ENCODE results near the gene PAPOLB. TPM values are rescaled to one million over a fixed set of nuclear protein-coding genes. Genes with fewer than 3 reads are reported as not detected.

PAPOLB gene
- polyA plus RNA-seq, 1 donor from 2014 or later, result 0.05 TPM

DNA sequence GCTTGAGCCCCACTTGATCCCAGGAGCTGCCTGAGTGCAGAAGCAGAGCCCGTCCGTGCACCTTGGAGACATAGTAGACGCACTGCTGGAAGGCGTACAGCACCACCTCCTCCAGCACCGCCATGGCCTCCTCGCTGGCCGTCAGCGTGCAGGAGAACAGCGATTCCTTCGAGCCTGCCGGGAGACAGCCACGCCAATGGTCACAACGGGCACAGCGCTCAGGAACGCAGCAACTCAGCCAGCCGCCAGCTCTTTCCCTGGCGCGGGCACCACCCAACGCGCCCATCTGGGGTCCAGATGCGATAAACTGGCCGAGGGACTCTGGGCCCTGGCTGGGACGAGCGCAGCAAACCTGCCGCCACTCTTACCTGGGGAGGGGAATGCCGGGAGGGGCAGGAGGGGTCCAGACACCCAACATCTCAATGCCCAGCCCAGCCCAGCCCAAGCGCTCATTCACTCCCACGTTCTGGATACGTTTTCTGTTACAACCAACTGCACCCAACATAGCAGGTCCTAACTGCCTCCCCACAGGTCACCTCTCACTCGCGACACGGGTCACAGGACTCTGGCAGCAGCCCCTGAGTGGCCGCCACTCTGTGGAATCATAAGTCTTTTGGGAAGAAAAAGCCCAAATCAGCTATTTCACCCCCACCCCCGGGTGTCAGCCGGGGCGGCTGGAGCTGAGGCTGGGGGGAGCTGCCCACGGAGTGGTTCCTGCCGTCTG is 44.5 kb downstream of the PAPOLB start:
- Histone ChIP-seq H3K9me2 (ENCODE audit: insufficient read depth, low read length) (no peaks in the 10 kb centered on the region), H3K4me3 (ENCODE audit: low read length) (no peak overlapping the region), H3F3A (ENCODE audit: insufficient read depth, low read length, poor library complexity, severe bottlenecking) (no peaks in the 10 kb centered on the region), H4K20me1 (ENCODE audit: insufficient read depth) (no peaks in the 10 kb centered on the region), H2AFZ (ENCODE audit: low read depth, low read length) (no peak overlapping the region), H3K79me2 (replicated peaks; ENCODE audit: insufficient read depth, low read length) (no peaks in the 10 kb centered on the region), H3K9ac (ENCODE audit: low read length) (no peak overlapping the region), H3K27me3 (ENCODE audit: insufficient read depth, low read depth, low read length) (no peaks in the 10 kb centered on the region), H3K4me2 (ENCODE audit: low read length) (no peak overlapping the region), H3K27ac (ENCODE audit: low read length) (no peak overlapping the region), H3K36me3 (ENCODE audit: insufficient read depth, low read length) (no peaks in the 10 kb centered on the region), H3K9me3 (ENCODE audit: low read length) (no peaks in the 10 kb centered on the region)
- no peak for TF ChIP-seq EZH2 (IDR thresholded peaks at IDR 0.05; ENCODE audit: borderline replicate concordance, insufficient read depth, low read length, poor library complexity, severe bottlenecking)
- no peak for TF ChIP-seq SMC3 (conservative IDR thresholded peaks at IDR 0.05; ENCODE audit: poor library complexity)
- TF ChIP-seq TAF1 (IDR thresholded peaks at IDR 0.05; ENCODE audit: low read depth), result no peak
- TF ChIP-seq RAD21 (conservative IDR thresholded peaks at IDR 0.05), result no peak
- TF ChIP-seq POLR2AphosphoS5 (IDR thresholded peaks at IDR 0.05), result no peak
- TF ChIP-seq, protein P1, sequence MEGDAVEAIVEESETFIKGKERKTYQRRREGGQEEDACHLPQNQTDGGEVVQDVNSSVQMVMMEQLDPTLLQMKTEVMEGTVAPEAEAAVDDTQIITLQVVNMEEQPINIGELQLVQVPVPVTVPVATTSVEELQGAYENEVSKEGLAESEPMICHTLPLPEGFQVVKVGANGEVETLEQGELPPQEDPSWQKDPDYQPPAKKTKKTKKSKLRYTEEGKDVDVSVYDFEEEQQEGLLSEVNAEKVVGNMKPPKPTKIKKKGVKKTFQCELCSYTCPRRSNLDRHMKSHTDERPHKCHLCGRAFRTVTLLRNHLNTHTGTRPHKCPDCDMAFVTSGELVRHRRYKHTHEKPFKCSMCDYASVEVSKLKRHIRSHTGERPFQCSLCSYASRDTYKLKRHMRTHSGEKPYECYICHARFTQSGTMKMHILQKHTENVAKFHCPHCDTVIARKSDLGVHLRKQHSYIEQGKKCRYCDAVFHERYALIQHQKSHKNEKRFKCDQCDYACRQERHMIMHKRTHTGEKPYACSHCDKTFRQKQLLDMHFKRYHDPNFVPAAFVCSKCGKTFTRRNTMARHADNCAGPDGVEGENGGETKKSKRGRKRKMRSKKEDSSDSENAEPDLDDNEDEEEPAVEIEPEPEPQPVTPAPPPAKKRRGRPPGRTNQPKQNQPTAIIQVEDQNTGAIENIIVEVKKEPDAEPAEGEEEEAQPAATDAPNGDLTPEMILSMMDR (IDR thresholded peaks at IDR 0.05; ENCODE audit: poor library complexity, severe bottlenecking), result no peak
- TF ChIP-seq EP300 (conservative IDR thresholded peaks at IDR 0.05; ENCODE audit: poor library complexity, severe bottlenecking), result no peak
- no peak for TF ChIP-seq MXI1 (conservative IDR thresholded peaks at IDR 0.05; ENCODE audit: poor library complexity, severe bottlenecking)
- TF ChIP-seq, protein P2, sequence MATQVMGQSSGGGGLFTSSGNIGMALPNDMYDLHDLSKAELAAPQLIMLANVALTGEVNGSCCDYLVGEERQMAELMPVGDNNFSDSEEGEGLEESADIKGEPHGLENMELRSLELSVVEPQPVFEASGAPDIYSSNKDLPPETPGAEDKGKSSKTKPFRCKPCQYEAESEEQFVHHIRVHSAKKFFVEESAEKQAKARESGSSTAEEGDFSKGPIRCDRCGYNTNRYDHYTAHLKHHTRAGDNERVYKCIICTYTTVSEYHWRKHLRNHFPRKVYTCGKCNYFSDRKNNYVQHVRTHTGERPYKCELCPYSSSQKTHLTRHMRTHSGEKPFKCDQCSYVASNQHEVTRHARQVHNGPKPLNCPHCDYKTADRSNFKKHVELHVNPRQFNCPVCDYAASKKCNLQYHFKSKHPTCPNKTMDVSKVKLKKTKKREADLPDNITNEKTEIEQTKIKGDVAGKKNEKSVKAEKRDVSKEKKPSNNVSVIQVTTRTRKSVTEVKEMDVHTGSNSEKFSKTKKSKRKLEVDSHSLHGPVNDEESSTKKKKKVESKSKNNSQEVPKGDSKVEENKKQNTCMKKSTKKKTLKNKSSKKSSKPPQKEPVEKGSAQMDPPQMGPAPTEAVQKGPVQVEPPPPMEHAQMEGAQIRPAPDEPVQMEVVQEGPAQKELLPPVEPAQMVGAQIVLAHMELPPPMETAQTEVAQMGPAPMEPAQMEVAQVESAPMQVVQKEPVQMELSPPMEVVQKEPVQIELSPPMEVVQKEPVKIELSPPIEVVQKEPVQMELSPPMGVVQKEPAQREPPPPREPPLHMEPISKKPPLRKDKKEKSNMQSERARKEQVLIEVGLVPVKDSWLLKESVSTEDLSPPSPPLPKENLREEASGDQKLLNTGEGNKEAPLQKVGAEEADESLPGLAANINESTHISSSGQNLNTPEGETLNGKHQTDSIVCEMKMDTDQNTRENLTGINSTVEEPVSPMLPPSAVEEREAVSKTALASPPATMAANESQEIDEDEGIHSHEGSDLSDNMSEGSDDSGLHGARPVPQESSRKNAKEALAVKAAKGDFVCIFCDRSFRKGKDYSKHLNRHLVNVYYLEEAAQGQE (IDR thresholded peaks at IDR 0.05; ENCODE audit: borderline replicate concordance), result no peak

DNA sequence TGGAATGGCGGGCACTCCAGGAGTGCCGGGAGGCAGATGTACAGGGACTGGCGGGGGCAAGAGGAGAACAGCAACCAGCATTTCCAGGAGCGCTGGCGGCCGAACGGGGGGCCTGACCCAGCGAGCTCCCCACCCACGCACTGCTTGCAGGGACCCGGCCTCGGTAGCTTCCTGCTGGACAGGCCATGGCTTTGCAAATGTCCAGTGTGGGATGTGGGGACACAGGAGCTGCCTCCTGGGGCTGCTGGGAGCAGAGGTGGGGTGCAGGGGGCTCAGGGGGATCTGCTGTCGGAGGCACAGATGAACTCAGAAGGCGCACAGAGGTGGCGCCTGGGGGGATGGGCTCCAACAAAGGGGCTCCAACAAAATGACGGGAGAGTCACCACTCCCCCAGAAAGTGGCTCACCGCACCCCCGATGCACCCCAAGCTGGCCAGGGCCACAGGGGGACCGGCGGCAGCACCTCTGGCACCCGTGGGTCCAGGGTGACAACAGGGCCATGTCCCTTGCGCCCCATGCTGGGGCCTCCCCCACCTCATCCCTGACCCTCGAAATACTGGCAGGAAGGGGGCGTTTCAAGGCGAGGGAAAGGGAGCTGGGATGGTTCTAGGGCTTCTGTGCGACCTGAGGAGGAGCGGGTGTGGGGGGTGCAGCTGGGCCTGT is 45.3 kb downstream of the PAPOLB start:
- Histone ChIP-seq H4K20me1 (ENCODE audit: insufficient read depth) (no peaks in the 10 kb centered on the region), H3K9ac (ENCODE audit: low read length) (no peak overlapping the region), H3F3A (ENCODE audit: insufficient read depth, low read length, poor library complexity, severe bottlenecking) (no peaks in the 10 kb centered on the region), H3K9me3 (ENCODE audit: low read length) (no peaks in the 10 kb centered on the region), H3K36me3 (ENCODE audit: insufficient read depth, low read length) (no peaks in the 10 kb centered on the region), H3K27ac (ENCODE audit: low read length) (no peak overlapping the region), H3K9me2 (ENCODE audit: insufficient read depth, low read length) (no peaks in the 10 kb centered on the region), H2AFZ (ENCODE audit: low read depth, low read length) (no peak overlapping the region), H3K27me3 (ENCODE audit: insufficient read depth, low read depth, low read length) (no peaks in the 10 kb centered on the region), H3K79me2 (replicated peaks; ENCODE audit: insufficient read depth, low read length) (no peaks in the 10 kb centered on the region), H3K4me3 (ENCODE audit: low read length) (no peak overlapping the region), H3K4me2 (ENCODE audit: low read length) (no peak overlapping the region)
- TF ChIP-seq, protein P1 (IDR thresholded peaks at IDR 0.05; ENCODE audit: poor library complexity, severe bottlenecking), result no peak
- no peak for TF ChIP-seq TAF1 (IDR thresholded peaks at IDR 0.05; ENCODE audit: low read depth)
- TF ChIP-seq EZH2 (IDR thresholded peaks at IDR 0.05; ENCODE audit: borderline replicate concordance, insufficient read depth, low read length, poor library complexity, severe bottlenecking), result no peak
- no peak for TF ChIP-seq POLR2AphosphoS5 (IDR thresholded peaks at IDR 0.05)
- no peak for TF ChIP-seq SMC3 (conservative IDR thresholded peaks at IDR 0.05; ENCODE audit: poor library complexity)

Data from neural cell (in vitro differentiated cells).